ENCODE data around the gene RNF217. TPM values are rescaled to one million over a fixed set of nuclear protein-coding genes. Genes with fewer than 3 reads are reported as not detected.

RNF217 gene
- total RNA-seq, 1 experiment from 2014 or later: 12.2 TPM

GRCh38 chr6:125094563-125094962 is 132.3 kb downstream of the RNF217 start:
- DNase-seq (ENCODE audit: extremely low read depth, low read depth): no peak

DNA sequence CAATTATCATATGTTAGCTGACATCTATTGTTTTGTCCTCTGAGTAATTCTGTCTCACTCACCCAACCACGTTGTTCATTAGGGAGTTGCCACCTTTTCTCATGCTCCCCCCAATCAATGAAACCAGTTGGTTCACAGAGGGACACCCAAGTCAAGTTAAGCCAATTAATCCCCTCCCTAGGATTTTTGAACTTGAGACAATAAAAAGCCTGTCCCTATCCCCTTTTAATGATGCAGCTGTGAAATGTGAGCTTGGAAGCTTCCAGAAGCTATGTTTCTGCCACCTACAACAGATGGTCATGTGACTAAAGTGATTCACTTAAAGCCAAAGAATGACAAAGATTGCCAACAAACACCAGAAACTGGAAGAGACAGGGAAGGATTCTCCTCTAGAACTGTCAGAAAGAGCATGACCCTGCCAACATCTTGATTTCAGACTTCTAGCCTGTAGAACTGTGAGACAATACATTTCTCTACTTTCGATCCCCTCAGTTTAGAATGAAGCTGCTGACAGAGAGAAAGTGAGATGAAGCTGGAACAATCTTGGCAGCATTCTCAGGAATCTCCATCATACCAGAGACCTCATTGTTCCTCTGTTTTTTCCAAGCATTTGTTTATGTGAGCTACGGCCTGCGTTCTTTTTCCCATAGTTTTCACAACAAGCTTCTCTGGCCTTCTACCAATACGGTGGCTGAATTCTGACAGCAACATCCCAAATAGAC is 133.5 kb downstream of the RNF217 start:
- no peak for DNase-seq (ENCODE audit: extremely low read depth, low read depth)

GRCh38 chr6:125097186-125097585 is 134.9 kb downstream of the RNF217 start:
- DNase-seq (ENCODE audit: extremely low read depth, low read depth): no peak

DNA sequence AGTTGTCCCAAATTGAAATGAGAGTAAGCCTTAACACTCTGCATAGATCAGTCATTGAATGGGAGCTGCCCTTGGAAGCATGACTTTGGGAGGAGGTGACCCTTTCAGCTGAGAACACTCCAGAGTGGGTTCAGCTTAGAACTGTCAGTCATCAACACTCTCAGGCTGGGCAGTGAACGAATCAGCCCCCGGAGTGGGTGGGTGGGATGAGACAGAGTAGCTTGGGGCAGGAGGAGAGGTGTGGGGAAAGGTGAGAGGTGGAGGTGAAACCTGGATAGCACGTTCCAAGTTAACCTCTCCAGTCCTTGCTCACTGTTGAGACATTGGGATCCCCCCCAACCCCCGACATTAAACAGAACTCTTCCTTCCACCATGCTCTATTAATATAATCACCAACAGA is 136.0 kb downstream of the RNF217 start:
- no peak for DNase-seq (ENCODE audit: extremely low read depth, low read depth)

DNA sequence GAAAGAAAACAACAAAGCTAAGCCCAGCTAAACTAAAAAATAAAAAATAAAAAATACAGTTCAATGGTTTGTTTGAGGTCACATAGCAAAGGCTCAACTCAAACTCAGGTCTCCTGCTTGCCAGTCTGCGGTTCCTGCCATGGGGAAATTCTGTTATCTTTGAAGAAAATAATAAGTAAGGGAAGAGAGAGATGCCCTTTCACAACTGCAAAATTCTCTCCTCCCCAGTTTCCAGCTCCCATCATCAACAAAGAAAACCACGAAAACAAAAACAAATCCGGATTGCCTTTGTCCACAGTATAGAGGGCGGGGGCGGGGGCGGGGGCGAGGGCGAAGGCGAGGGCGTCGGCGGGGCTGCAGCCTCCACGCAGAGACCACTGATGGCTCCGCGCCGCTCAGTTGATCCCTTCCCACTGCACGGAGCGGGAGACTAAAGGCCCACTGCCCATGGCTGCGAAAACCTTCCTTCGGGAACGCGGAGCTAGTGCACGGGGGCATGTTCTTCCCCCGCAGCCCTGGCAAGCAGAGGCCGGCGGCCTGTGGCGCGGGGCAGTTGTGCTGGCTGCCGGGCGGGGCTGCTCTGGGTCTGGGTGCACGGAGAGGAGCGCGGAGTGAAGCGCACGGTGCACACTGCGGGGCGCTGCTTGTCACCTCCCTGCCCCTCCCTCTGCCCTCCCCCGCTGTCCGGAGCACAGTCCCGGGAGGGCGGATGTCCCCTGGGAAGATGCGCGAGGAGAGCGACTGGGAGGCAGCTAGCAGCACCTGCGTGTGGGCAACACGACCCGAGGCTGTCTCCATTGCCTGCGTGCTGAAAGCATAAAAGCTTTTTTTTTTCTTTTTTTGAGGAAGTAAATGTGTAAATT is 137.2 kb downstream of the RNF217 start:
- peak; percentile 72 for DNase-seq (ENCODE audit: extremely low read depth, low read depth)

DNA sequence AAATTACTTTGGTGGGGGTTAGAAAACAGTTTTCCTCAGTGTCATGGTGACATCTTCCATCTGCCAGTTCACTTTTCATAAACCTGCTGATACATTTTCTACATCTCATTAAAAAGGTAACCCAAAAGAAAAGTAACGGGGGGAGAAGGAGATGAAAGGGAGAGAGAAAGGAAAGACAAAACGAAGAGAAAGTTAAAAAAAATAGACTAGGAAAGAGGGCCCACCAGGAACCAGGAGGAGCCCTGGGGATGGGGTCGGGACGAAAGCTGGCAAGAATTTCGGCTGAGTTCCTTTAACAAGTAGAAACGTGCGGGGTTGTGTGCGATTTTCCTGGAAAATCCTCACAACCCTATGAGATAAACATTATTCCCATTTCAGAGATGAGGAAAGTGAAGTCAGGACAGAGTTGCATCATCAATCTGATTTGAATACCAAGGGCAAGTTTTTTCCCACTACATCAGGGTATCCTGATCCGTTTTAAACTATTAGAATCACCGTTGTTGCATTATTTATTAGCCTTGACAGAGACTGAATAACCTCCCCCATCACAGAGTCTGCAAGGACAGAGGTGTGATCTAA is 137.9 kb downstream of the RNF217 start:
- no peak for DNase-seq (ENCODE audit: extremely low read depth, low read depth)

- no peak for DNase-seq (ENCODE audit: extremely low read depth, low read depth)
These were observed 138.9 kb downstream of the RNF217 start for GRCh38 chr6:125101128-125101527.

DNA sequence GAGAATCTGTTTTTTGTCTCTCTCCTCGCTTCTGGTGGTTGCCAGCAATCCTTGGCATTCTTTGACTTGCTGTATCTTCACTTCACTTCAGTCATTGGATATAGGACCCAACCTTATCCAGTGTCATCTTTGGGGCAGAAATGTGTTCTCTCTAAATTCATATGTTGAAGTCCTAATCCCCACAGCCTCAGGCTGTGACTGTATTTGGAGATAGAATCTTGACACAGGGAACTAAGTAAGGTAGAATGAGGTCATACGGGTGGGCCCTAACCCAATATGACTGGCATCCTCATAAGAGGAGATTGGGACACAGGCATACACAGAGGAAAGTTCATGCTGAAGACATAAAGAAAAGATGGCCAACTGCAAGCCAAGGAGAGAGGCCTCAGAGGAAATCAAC is 139.4 kb downstream of the RNF217 start:
- no peak for DNase-seq (ENCODE audit: extremely low read depth, low read depth)

GRCh38 chr6:125102411-125102810 is 140.2 kb downstream of the RNF217 start:
- no peak for DNase-seq (ENCODE audit: extremely low read depth, low read depth)

- DNase-seq (ENCODE audit: extremely low read depth, low read depth): peak; percentile 76
These were observed 140.7 kb downstream of the RNF217 start for GRCh38 chr6:125102891-125103290.

- no peak for DNase-seq (ENCODE audit: extremely low read depth, low read depth)
These were observed 142.2 kb downstream of the RNF217 start for GRCh38 chr6:125104425-125104824.

DNA sequence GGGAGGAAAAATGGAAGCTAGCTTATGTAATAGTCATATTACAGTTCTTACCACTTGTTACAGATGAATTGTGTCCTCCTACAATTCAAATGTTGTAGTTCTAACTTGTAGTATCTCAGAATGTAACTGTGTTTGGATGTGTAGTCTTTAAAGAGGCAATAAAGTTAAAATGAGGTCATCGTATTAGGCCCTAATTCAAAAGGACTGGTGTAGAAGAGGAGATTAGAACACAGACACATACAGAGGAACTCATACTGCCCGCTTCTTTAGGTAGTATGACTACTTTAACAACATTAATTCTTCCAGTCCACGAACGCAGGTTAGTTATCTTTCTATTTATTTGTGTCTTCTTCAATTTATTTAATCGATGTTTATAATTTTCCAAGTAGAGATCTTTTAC is 144.8 kb downstream of the RNF217 start:
- no peak for DNase-seq (ENCODE audit: extremely low read depth, low read depth)

DNA sequence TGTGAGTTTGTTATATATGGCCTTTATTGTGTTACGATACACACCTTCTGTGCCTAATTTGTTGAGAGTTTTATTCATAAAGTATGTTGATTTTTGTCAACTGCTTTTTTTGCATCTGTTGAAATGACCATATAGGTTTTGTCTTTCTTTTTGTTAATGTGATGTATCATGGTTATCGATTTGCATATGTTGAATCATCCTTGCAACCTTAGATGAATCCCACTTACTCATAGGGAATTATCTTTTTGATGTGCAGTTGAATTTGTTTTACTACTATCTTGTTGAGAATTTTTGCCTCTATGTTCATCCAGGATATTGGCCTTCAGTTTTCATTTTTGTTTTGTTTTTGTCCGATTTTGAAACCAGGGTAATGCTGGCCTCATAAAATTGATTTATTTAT is 145.7 kb downstream of the RNF217 start:
- DNase-seq (ENCODE audit: extremely low read depth, low read depth): no peak

DNA sequence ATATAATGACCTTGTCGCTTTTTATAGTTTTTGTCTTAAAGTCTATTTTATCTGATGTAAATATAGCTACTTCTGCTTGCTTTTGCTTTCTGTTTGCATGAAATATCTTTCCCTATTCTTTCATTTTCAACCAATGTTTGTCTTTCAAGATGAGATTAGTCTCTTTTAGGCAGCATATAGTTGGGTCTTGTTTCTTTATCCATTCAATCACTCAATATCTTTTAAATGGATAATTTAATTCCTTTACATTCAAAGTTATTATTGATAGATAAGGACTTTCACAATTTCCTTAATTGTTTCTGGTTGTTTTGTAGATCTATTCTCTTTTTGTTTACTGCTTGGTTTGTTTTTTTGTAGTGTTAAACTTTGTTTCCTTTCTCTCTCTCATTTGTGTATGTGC is 147.8 kb downstream of the RNF217 start:
- DNase-seq (ENCODE audit: extremely low read depth, low read depth): no peak

DNA sequence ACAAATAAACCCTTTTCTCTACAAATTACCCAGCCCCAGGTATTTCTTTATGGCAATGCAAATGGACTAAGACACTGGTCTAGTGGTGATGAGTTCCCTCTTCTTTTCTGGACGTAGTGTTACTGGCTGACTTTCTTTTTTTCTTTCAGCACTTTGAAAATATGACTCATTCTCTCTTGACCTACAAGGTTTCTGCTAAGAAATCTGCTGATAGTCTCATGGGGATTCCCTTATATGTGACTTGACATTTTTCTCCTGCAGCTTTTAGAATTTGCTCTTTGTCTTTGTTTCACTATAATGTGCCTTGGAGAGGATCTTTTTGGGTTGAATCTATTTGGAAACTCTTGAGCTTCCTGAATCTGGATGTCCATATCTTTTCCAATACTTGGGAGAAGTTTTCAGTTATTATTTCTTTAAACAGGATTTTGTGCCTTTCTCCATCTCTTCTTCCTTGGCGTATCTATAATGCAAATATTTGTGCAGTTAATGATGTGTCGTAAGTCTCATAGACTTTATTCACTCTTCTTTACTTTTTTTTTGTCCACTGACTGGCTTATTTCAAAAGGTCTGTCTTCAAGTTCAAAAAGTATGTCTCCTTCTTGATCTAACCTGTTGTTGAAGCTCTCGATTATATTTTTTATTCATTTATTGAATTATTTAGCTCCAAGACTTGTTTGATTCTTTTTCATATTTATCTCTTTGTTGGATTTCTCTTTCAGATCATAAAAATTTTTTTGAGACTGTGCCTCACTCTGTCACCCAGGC is 149.2 kb downstream of the RNF217 start:
- DNase-seq (ENCODE audit: extremely low read depth, low read depth): no peak

DNA sequence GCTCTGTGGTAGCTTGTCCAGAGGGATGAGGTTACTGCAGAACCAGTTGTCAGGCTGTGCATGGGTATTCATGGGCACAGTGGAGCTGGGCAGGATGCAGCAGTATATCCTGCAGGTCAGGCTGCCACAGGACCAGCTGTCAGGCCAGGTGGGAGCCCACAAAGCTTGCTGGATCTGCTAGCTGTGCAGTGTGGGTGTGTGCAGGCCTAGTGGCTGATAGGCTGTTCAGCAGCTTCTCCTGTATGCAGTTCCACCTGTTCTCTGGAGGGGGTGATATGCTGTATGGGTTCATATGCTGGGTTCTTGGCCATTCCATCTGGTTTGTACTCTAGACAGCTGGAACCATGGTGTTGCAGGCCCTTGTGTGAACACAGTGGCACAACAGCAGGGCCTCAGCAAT is 150.7 kb downstream of the RNF217 start:
- DNase-seq (ENCODE audit: extremely low read depth, low read depth): no peak

- peak; percentile 39 for DNase-seq (ENCODE audit: extremely low read depth, low read depth)
These were observed 152.1 kb downstream of the RNF217 start for GRCh38 chr6:125114248-125114858.

DNA sequence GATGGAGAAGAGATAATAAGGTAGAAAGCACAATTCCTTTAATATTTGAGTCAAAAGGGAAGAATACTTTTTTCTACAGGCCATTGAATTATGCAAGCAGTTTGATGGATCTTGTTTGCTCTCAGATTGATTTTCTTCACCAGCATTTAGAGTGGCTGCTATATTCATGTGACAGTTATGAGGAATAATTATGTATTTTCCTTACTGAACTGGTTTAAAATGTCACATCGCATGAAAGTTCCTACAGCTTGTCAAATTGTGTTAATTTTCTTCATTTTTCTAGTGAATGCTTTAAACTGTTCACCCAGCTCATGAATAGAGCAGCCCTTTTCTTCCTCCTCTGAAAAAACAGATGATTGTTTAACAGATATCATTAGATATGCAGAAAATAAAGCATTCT is 153.9 kb downstream of the RNF217 start:
- no peak for DNase-seq (ENCODE audit: extremely low read depth, low read depth)

- no peak for DNase-seq (ENCODE audit: extremely low read depth, low read depth)
These were observed 154.5 kb downstream of the RNF217 start for GRCh38 chr6:125116710-125117109.

DNA sequence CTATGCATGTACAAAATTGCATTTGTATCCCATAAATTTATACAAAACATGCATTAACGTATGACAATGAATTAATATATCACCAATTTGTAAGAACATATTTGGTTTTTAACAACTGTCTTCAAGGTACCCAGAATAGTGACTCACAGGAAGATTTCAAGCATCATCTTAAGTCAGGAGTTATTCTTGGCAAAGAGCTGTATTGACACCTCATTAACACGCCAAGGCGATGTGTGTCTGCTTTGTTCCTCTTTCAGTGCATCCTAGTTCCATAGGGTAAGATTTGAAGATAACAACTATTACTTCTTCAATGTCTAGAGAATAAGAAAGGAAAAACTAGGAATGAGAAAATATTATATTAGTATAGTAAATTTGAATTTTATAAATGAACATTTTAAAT is 155.6 kb downstream of the RNF217 start:
- peak; percentile 54 for DNase-seq (ENCODE audit: extremely low read depth, low read depth)
